Stimulated activated CD4-positive, alpha-beta T cell treated with anti-CD3 and anti-CD28 coated beads, Interleukin-1b, Interleukin-23, amount 100 ng/mL, for 24 hours (primary cell): ENCODE data around the gene IFNA8.
"Not testable (repeated sequence)": the region's sequence is repeated elsewhere in the genome, so short reads cannot be mapped to it uniquely, and the experiment has no call there.

Experiments used
- DNase-seq, 4 experiments: peaks; one replicate each; pipeline ENCODE4 v3.0.0-alpha.2; 2020; ENCODE audit warnings: low read depth in 4 of 4, low spot score in 1 of 4

Gene IFNA8

DNA sequence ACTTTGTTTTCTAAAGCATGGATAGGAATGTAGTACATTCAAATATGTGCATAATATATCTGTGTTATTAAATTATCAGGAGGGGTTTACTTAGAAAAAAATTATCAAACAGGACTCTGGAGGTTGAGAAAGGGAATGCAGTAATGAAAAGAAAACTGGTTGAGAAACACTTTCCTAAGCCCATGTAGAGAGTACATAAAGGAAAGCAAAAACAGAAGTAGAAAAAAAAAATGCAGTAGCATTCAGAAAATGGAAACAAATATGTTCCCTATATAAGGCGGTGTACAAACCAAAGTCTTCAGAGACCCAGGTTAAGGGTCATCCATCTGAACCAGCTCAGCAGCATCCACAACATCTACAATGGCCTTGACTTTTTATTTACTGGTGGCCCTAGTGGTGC, at the start of gene IFNA8:
Gene IFNA8 (plus strand): TSS at position 301 of the 400 bp plus-strand sequence. CDS start 60 bp downstream, at position 361.
- no peak for DNase-seq

DNA sequence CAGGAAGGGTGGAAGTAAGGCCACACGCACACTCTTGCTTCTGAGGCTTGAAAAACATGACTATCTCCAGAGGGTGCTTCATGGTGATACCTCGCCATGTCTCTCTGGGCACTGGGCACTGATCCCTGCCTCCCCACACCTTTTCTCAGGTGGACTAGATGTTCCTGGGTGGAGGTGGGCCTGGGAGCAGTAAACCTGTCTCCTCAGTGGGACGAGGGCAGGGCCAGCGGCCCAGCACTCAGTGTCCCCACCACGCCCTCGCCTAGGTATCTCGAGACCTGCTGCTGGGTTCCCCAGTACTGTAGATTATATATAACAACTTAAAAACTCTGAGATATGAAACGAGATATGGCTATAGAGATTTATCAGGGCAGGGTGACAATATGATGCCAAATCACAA, 46.6 kb upstream of the IFNA8 start:
- DNase-seq = no peak

DNA sequence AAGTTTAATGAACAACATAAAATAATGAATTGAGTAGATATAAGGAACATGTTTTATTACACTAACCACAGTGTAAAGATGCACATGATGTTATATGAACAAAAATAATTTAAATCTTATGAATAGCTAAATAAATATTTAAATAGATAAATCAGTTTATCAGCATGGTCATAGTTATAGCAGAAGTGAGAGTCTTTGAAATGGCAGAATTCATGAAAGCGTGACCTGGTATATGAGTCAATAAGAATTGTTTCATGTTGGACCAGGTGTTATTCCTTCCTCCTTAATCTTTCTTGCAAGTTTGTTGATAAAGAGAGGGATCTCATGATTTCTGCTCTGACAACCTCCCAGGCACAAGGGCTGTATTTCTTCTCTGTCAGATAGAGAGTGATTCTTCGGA, 41.7 kb upstream of the IFNA8 start:
- not testable (repeated sequence) for DNase-seq

DNA sequence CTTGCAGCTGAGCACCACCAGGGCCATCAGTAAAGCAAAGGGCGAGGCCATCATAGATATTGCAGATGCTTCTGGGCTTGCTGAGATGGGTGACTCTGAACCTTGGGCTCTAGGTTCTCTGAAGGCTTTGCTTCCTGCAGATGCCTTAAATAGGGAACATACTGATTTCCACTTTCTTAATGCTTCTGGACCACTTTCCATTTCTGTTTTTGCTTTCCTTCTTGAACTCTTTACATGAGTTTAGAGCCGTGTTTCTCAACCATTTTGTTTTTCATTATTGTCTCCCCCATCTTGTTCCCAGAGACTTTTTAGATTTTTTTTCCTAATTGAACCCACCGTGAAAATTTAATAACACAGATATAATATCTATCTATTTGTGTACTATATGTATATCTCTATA, 41.0 kb upstream of the IFNA8 start, which contains the start of gene IFNA13:
Gene IFNA13 (minus strand): TSS at position 101 of the 400 bp plus-strand sequence. CDS start 47 bp downstream, at position 54.
- DNase-seq = no peak

DNA sequence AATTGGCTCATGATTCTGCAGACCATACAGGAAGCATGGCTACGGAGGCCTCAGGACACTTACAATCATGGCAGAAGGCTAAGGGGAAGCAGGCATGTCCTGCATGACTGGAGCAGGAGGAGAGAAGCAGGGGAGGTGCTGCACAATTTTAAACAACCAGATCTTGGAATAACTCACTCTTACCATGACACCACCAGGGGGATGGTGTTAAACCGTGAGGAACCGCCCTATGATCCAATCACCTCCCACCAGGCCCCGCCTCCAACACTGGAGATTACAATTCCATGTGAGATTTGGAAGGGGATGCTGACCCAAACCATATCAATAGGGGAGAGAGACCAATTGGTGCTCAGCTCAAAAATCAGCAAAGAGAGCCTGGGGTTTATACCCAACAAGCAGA, 37.5 kb upstream of the IFNA8 start:
- DNase-seq = not testable (repeated sequence)

DNA sequence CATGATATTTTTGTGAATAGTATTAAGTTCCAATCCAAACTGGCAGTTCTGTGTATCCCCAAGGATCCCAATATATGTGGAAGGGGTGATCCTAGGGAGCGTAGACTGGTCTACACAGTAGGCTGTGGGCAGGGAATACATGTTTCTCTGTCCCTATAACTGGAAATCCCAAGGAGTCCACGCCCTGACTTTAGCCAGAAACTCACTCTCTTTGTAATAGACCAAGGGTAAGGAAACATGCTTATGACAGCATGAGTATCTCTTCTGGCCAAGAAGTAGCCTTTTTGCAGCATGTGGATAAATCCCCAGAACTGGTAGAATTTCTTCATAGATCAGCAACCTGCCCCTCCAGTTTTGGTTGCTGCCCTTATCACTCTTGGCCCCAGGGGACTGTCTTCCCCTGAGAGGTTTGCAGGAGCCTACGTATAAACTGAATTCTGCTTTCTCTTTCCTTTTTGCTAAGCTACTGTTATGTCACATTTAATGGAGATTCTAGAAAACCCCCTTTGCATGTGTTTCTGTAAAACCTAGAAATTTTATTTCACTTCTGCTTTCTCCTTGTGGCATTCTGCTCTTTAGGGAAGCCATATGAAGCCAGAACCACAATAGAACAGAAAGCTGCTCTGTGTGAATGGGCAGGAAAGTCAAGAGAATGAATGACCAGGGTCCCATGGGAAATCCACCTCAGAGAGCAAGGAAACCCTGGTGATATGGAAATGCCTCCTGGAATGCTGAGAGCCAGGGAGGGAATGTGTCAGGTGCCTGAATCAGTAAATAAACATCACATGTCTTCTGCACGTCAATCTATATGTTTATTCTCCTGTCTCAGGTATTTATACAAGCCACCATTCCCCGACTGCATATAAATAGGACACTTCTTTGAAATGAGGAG, 27.2 kb upstream of the IFNA8 start:
- no peak for DNase-seq

DNA sequence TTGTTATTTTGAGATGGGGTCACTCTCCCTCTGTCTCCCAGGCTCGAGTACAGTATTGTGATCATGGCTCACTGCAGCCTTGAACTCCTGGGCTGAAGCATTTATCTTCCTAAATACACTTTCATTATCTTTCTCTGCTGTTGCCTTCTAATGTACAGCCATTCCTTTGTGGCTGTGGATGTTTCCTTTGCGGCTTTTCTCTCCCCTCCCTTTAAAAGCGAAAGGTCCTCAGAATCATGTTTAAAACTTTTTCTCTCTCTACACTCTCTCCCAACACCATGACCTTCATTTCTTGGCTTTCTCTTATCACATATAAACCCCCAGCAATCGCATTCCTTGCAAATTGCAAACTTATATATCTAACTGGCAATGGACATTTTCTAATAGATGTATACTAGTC, 25.3 kb upstream of the IFNA8 start:
- DNase-seq = no peak

DNA sequence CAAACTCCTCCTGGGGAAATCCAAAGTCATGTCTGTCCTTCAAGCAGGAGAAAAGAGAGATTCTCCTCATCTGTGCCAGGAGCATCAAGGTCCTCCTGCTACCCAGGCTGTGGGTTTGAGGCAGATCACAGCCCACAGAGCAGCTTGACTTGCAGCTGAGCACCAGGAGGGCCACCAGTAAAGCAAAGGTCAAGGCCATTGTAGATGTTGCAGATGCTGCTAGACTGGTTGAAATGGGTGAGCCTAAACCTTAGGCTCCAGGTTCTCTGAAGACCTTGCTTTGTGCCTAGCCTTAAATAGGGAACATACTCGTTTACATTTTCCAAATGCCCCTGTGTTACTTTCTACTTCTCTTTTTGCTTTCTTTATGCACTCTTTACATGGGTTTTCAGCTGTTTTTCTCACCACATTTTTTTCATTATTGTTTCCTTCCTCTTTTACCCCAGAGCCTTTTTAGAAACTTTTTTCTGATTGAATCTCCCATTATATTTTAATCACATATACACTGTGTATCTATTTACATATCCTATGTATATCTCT, 23.7 kb upstream of the IFNA8 start, which contains the start of gene IFNA2:
Gene IFNA2 (minus strand): TSS at position 268 of the 540 bp plus-strand sequence. CDS start 69 bp downstream, at position 199.
- no peak for DNase-seq

DNA sequence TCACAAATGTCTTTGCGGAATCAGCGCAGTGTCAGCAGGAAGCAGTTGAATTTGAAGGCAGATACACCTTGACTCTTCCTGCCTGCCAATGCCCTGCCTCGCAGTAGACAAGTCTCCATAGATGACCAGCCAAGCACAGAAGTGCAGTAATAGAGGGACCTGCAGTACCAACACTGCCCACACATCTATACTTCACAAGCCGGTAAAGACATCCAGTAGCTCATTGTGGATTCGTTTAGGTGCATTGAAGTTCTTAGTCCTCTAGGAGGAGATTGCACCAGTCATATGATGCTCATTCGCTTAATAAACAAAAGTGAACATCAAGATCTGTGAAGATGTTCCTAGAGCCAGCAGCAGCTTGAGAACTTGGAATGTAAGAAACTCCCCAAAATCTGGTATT, 16.6 kb upstream of the IFNA8 start:
- no peak for DNase-seq

DNA sequence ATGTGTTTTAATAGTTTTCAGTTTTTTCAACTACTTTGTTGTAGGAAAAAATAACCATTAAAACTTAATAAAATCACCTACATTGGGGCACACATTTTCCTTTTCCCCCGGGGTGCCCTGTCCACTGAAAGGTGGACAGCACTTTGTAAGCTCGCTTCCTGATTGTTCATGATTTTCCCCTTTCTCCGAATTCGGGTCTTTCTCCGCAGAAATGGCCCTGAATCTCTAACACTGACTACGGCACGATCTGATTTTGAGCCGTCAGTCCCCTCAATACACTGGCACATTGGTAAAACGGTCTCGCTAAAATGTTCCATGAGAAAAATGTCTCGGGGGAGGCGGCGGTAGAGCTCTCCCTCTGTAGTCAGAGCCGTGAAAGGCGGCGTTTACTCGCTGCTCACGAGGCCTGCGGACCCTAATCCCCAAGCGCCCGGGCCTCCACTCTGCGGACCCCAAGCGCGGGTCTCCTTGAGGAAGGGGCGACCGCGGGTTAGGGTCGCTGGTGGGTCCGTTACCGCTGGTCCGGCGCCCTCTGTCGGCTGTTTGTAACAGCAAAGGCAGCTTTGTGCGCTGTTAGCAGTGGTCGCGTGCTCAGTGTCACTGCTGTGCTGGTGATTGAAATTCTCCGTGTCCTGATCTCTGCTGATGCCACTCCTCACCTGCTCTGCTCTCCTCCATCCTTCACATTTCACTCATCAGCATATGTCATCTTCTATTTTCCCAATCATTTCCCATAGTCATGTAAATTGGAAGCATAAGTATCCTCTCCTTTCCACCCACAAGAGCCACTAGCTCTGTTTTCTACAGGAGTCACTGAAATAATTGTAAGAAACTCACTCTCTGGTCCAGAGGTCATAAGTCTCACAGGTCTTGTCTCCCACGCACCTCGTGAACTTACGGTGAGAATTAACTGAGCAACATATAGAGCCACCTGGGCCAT, 12.9 kb upstream of the IFNA8 start:
- peak; percentile 29 to 51 (median 41) for DNase-seq

DNA sequence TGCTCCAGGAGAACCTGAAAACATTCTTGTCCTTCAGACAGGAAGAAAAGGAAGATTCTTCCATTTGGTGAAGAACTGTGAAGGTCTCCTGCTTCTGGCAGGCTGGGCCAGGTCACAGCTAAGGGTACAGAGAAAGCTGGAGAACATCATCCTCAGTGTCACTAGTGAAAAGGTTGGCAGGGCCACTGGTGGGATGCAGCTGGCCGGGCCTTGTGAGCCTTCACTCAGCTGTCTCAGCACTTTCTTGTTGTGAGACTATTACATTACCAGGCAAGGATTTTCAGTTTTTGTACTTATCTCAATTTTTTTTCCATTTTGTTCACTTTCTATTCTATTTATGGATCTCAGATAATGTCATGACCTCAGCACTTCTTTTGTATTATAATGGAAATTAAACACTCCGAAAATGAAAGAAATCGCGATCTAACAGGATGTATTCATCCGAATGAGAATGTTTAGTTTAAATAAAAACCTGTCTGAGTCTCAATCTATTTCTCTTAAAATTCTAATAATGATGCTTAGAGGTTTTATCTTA, 9.9 kb upstream of the IFNA8 start:
- DNase-seq = no peak

DNA sequence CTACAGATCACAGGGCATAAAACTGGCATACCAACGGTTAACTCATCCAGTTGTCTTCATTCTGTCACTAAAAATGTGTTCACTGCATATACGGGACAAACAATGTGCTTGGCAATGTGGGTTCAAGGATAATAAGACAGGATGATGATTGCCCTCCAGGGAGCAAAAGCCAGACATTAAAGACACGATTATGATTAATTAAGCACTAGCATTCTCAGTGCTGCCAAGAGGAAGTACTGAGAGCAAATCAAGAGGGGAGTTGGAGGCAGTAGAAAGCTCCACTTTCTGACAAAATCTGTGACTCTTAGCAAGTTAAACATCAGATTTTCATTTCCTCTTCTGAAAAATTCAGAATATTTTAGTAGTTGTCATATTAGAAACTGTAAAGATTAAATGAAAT, 9.0 kb upstream of the IFNA8 start:
- no peak for DNase-seq

DNA sequence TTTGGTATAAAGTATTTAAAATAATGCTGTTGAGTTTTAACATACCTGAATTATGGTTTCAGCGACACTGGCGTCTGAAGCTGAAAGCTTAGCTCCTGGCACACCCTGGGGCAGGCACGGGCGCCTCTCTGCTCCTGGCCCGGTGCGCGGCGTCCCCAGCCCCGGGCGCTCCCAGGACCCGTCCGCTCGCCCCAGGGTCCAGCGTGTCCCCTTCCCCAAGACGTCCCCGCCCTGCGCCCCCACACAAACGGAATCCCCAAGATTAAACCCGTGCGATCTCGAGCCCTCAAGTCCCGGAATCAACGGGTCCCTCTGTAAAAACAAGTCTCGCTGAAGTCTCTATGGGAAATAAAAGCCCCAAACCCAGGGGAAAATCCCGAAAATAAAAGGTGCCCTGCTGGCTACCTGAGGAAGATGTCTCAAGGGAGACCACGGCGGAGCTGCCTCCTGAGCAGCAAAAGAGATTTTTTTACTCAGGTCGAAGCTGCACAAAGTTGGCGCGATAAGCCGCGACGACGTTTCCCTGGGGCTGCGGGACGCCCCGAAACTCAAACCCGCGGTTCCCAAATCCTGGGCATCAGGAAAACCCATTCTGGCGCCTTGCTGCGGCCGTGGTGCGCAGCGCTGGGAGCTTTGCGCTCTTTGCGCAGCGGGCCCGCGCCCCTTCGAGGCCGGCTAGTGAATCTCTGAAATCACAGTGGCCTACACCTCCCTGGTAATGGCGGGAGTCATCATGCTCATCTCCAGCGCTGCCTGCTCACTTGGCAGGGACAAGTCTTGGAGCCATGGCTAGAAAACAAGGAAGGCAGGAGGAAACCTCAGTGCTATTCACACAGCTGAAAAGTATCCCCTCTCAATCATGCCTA, 6.3 kb upstream of the IFNA8 start:
- DNase-seq = no peak

DNA sequence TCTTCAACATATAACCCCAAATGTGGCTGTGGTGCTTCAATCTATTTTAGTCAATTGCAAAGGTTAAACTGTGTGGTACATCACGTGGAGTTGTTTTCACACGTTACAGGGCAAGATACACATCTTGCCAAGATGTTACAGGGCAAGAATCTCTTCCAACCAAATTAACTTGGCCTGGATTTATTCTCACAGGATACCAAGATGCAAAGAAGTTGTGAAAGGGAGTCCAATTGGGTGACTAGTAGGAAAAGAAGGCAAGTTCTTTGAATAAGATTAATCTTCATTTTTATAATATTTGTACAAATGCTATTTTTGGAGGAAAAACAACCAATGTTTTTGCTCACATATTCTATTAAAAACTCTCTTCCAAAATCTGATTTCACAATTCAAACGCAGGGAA, 4.8 kb upstream of the IFNA8 start:
- no peak for DNase-seq

DNA sequence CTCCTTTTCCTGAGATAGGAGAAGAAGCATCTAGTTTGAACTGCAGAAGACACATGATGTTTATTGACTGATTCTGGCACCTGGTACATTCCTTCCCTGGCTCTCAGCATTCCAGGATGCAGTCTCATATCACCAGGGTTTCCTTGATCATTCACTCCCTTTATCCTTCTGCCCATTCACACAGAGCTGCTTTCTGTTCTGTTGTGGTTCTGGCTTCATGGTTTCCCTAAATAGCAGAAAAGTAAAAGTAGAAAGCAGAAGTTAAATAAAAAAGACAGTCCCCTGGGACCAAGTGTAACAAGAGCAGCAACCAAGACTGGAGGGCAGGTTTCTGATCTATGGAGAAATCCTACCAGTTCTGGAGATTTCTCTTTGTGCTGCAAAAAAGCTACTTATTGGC, 3.2 kb downstream of the IFNA8 start:
- DNase-seq = no peak

DNA sequence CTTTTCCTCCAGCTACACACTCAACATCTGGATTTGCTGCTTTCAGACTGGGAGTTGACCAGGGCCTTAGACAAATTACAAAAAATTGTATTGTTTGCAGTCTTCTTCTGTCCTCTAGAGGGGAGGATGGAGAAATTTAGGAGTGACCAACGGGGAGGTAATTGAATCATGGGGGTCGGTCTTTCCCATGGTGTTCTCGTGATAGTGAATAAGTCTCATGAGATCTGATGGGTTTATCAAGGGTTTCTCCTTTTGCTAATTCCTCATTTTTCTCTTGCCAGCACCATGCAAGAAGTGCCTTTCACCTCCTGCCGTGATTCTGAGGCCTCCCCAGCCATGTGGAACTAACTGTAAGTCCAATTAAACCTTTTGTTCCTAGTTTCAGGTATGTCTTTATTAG, 4.2 kb downstream of the IFNA8 start:
- no peak for DNase-seq

DNA sequence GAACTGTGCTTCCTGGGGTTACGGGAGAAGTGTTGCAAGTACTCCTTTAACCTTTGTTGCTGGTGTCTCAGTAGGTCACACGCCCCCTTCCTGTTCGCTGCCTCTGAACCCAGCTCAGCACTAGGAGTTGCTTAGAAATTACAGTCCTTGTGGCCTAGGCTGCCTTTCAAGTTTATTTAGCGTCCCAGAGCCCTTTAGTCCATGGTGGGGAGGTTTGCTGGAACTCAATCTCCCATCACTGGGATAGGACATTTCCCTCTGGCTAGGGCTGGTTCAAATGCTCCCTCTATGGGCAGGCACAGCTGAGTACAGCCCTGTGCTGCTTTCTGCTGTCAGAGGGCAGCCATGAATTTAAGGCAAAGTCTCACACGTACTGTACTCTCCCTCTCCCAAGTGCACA, 4.7 kb downstream of the IFNA8 start:
- no peak for DNase-seq

DNA sequence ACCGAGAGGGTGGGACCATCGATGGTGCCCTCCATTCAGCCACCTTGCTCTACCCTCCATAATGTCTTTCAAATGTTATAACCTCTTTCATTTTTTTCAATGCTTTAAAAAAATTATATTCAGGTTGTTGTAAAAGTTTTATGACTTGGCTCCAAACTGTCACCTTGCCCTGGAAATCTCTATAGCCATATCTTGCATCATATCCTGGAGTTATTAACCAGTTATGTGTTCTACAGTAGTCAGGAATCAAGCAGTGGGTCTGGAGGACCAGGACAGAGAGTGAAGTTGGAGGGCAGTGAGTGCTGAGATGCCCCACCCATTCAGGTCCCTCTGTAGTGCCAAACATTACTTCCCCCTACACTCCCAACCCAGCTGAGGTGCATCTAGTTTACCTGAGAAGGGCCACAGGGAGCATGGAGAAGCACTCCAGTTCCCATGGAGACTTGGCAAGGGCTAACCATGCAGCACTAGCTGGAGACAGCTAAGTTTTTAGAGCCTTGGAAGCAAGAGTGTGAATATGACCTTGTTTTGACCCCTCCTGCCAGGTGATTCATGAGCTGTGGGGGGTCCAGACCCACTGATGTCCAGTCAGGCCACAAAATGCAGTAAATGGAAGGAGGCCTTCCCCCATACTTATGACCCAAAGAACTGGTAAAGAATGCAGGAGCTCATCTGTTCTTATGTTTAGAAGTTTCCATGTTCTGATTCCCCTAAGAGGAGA, 5.5 kb downstream of the IFNA8 start:
- no peak for DNase-seq

DNA sequence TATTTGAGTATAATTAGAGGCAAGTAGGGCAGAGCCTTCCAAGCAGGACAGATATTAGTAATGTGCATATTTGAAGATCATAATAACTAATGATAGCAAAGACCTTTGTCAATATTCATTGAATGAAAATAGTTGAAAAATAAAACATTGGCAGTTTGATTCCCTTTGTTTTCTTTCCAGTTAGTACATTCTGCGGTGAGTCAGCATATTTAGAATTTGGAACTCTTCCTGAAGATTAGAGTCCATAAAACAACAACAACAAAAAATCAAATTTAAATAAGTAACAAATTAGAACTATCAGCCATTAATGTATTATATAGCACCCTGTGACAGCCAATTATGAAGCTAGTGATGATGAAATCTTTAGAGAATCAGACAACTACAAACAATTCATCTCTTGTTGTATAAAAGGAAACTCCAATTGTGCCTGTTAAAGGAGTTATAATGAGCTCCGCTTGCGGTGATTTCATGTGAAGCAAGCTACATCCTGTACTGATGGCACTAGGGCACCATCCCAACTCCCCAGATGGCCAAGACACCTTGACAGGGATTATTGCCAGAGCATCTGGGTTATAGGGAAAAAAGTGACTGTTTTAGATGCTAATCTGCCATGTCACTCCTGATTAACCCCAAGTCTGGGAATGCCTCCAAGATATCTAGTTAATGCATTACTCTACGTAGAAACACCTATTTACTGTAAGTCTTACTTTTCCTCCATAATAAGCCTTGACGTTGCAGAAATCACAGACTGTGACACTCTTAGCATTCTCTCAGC, 6.8 kb downstream of the IFNA8 start:
- DNase-seq = no peak
